Measurements from ENCODE around the gene TMEM236.

TMEM236 gene

DNA sequence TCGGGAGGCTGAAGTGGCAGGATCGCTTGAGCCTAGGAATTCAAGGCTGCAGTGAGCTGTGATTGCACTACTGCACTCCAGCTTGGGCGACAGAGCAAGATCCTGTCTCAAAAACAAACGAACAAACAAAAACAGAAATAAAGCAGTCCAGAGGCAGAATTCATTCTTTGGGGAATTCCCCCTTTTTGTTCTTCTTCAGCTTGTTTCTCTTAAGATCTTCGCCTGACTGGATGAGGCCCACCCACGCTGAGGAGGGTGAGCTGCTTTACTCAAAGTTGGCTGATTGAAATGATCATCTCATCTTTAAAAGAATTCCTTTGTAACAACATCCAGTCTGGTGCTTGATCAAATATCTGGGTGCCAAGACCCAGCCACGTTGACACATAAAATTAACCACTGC is 67.8 kb downstream of the TMEM236 start:
- no peaks in the 10 kb centered on the region for H3K4me1 Mint-ChIP-seq
- ATAC-seq (replicated peaks; ENCODE audit: extremely low read depth, poor library complexity, severe bottlenecking), result no peak
- peaks cover 61% of the 10 kb centered on the region for H3K27me3 Mint-ChIP-seq

DNA sequence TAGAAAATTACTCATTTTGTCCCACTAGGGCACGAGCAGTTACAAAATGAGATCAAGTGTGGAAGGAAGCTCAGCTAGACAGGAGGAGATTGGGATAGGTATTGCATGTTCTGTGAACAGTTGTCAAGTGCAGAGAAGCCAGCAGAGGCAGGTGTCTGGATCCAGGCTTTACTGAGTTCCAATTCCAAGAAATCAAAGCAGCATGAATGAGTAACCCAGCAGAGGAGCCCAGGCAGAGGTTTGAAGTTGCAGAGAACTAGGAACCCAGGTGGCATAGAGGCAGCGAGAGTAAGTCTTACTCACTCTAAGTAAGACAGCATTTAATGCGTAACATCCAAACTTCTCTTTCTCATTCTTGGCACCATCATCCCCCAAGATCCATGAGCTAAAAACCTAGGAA is 68.9 kb downstream of the TMEM236 start:
- Mint-ChIP-seq H3K4me1 (no peaks in the 10 kb centered on the region), H3K36me3 (ENCODE audit: insufficient read depth) (no peaks in the 10 kb centered on the region), H3K9me3 (no peaks in the 10 kb centered on the region), H3K27me3 (peaks cover 58% of the 10 kb centered on the region), H3K27ac (ENCODE audit: low read depth) (no peak overlapping the region), H3K4me3 (no peak overlapping the region)
- no peak for ATAC-seq (replicated peaks; ENCODE audit: extremely low read depth, poor library complexity, severe bottlenecking)
- DNase-seq (ENCODE audit: low spot score in 2 of 2), result no peak

More for the DNA sequence above, 67.8 kb downstream of the TMEM236 start:
- no peaks in the 10 kb centered on the region for H3K36me3 Mint-ChIP-seq (ENCODE audit: insufficient read depth)
- no peak overlapping the region for H3K27ac Mint-ChIP-seq (ENCODE audit: low read depth)
- no peaks in the 10 kb centered on the region for H3K9me3 Mint-ChIP-seq
- no peak overlapping the region for H3K4me3 Mint-ChIP-seq
- no peak for DNase-seq (ENCODE audit: low spot score in 2 of 2)

GRCh38 chr10:17821893-17822292 is 69.9 kb downstream of the TMEM236 start:
- no peaks in the 10 kb centered on the region for H3K36me3 Mint-ChIP-seq (ENCODE audit: insufficient read depth)
- no peak overlapping the region for H3K27ac Mint-ChIP-seq (ENCODE audit: low read depth)
- ATAC-seq (replicated peaks; ENCODE audit: extremely low read depth, poor library complexity, severe bottlenecking) (no peak), DNase-seq (ENCODE audit: low spot score in 2 of 2) (no peak)
- H3K27me3 Mint-ChIP-seq, result peaks cover 66% of the 10 kb centered on the region
- H3K4me3 Mint-ChIP-seq, result no peak overlapping the region
- H3K9me3 Mint-ChIP-seq, result no peaks in the 10 kb centered on the region
- no peaks in the 10 kb centered on the region for H3K4me1 Mint-ChIP-seq

- peaks cover 2% of the 10 kb centered on the region for H3K36me3 Mint-ChIP-seq (ENCODE audit: insufficient read depth)
- peaks cover 53% of the 10 kb centered on the region for H3K27me3 Mint-ChIP-seq
- no peak overlapping the region for H3K4me3 Mint-ChIP-seq
- no peaks in the 10 kb centered on the region for H3K9me3 Mint-ChIP-seq
- H3K4me1 Mint-ChIP-seq, result no peaks in the 10 kb centered on the region
- ATAC-seq (replicated peaks; ENCODE audit: extremely low read depth, poor library complexity, severe bottlenecking), result peak; percentile 32
- no peak overlapping the region for H3K27ac Mint-ChIP-seq (ENCODE audit: low read depth)
- no peak for DNase-seq (ENCODE audit: low spot score in 2 of 2)
These were observed 79.3 kb downstream of the TMEM236 start for GRCh38 chr10:17831341-17831740.

DNA sequence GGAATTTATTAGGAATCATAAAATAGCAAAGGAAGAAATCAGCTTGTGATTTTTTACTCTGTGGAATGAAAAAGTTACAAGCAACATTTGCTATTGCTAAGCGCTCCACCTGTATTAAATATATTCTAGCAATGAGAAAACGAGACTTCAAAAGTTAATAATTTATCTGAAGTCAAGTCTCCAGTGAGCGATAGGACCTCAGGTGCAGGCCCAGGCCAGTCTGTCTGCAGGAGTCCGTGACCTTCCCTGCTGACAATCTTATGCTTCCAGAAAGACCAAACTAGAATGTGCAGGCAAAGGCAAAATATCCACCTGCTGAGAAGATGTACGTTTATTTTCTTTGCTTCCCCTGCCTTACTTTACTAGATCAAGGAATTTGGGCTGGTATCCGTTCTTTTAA is 79.9 kb downstream of the TMEM236 start:
- Mint-ChIP-seq H3K4me1 (no peaks in the 10 kb centered on the region), H3K9me3 (no peaks in the 10 kb centered on the region), H3K27ac (ENCODE audit: low read depth) (no peak overlapping the region), H3K36me3 (ENCODE audit: insufficient read depth) (peaks cover 2% of the 10 kb centered on the region), H3K4me3 (no peak overlapping the region), H3K27me3 (peaks cover 52% of the 10 kb centered on the region)
- ATAC-seq (replicated peaks; ENCODE audit: extremely low read depth, poor library complexity, severe bottlenecking), result no peak
- DNase-seq (ENCODE audit: low spot score in 2 of 2), result no peak

DNA sequence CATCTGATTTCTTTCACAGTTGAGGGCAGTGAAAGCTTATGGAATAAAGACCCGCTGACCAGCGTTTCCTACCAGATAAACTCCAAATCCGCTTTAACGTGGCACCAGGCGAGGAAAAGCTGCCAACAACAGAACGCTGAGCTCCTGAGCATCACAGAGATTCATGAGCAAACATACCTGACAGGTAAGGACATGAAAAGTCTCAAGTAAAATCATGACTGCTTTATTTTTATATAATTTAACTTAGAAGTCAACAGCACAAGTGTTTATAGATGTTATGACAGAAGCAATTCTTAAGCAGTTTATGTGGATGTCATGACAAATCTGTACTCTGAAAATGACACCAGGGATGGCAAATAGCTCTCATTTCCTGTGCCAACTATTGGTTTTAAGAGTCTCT is 81.7 kb downstream of the TMEM236 start:
- no peak overlapping the region for H3K4me3 Mint-ChIP-seq
- no peaks in the 10 kb centered on the region for H3K4me1 Mint-ChIP-seq
- H3K27me3 Mint-ChIP-seq, result peaks cover 48% of the 10 kb centered on the region
- no peaks in the 10 kb centered on the region for H3K9me3 Mint-ChIP-seq
- H3K36me3 Mint-ChIP-seq (ENCODE audit: insufficient read depth), result no peaks in the 10 kb centered on the region
- H3K27ac Mint-ChIP-seq (ENCODE audit: low read depth), result no peak overlapping the region
- no peak for DNase-seq (ENCODE audit: low spot score in 2 of 2)
- no peak for ATAC-seq (replicated peaks; ENCODE audit: extremely low read depth, poor library complexity, severe bottlenecking)

DNA sequence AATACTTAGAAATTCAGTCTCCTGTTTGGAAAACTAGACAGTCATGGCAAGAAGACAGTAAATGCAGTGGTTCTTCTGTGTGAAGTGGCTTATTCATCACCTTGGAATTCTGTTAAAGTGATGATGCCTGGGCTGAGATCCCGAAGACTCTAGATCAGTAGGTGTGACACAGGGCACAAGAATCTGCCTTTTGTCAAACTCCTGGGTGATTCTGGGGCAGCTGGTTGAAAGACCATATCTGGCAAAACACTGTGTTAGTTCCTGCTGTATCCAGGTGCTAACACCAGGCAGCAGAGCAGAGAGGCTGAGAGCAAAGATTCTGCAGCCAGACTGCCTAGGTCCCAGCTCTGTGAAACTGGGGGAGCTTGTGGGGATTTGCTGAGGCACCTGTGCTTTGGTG is 83.7 kb downstream of the TMEM236 start:
- DNase-seq (ENCODE audit: low spot score in 2 of 2), result no peak
- Mint-ChIP-seq H3K27me3 (peaks cover 41% of the 10 kb centered on the region), H3K4me1 (no peaks in the 10 kb centered on the region), H3K9me3 (no peaks in the 10 kb centered on the region), H3K36me3 (ENCODE audit: insufficient read depth) (no peaks in the 10 kb centered on the region), H3K4me3 (no peak overlapping the region), H3K27ac (ENCODE audit: low read depth) (no peak overlapping the region)
- no peak for ATAC-seq (replicated peaks; ENCODE audit: extremely low read depth, poor library complexity, severe bottlenecking)

GRCh38 chr10:17836942-17837341 is 84.9 kb downstream of the TMEM236 start:
- no peak overlapping the region for H3K4me3 Mint-ChIP-seq
- H3K9me3 Mint-ChIP-seq, result no peaks in the 10 kb centered on the region
- H3K4me1 Mint-ChIP-seq, result no peaks in the 10 kb centered on the region
- peaks cover 41% of the 10 kb centered on the region for H3K27me3 Mint-ChIP-seq
- ATAC-seq (replicated peaks; ENCODE audit: extremely low read depth, poor library complexity, severe bottlenecking) (no peak), DNase-seq (ENCODE audit: low spot score in 2 of 2) (no peak)
- H3K36me3 Mint-ChIP-seq (ENCODE audit: insufficient read depth), result no peaks in the 10 kb centered on the region
- no peak overlapping the region for H3K27ac Mint-ChIP-seq (ENCODE audit: low read depth)

DNA sequence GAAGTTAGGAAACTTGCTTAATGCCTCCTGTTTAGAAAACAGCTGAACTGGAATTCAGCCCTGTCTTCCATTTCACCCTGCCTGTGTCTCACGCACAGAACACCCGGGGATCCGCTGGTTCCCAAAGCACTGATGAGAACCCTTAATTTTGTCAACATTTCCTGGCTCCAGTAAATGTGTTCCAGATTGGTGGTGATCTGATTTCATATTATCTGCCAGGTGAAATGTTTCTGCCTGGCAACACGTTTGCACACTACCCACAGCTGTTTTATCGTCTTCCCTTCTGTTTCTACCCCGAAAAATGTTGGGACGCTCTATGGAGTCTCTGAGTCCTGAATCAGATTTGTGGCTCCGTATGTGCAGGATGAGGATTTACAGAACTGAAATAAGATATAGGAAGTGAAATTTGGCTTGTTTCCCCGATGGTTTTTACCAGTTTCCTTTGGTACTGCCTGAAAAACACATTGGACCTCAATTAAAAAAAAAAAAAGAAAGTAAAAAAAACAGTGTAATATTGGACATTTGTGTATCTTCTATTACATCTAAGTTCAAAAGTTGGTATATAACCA is 86.2 kb downstream of the TMEM236 start:
- H3K27ac Mint-ChIP-seq (ENCODE audit: low read depth), result no peak overlapping the region
- ATAC-seq (replicated peaks; ENCODE audit: extremely low read depth, poor library complexity, severe bottlenecking) (no peak), DNase-seq (ENCODE audit: low spot score in 2 of 2) (no peak)
- H3K4me1 Mint-ChIP-seq, result no peaks in the 10 kb centered on the region
- H3K27me3 Mint-ChIP-seq, result peaks cover 41% of the 10 kb centered on the region
- H3K9me3 Mint-ChIP-seq, result no peaks in the 10 kb centered on the region
- H3K4me3 Mint-ChIP-seq, result no peak overlapping the region
- H3K36me3 Mint-ChIP-seq (ENCODE audit: insufficient read depth), result no peaks in the 10 kb centered on the region

GRCh38 chr10:17841050-17841449 is 89.0 kb downstream of the TMEM236 start:
- H3K36me3 Mint-ChIP-seq (ENCODE audit: insufficient read depth), result no peaks in the 10 kb centered on the region
- H3K27me3 Mint-ChIP-seq, result peaks cover 32% of the 10 kb centered on the region
- no peak for ATAC-seq (replicated peaks; ENCODE audit: extremely low read depth, poor library complexity, severe bottlenecking)
- no peak for DNase-seq (ENCODE audit: low spot score in 2 of 2)
- H3K27ac Mint-ChIP-seq (ENCODE audit: low read depth), result no peak overlapping the region
- no peaks in the 10 kb centered on the region for H3K4me1 Mint-ChIP-seq
- H3K9me3 Mint-ChIP-seq, result no peaks in the 10 kb centered on the region
- H3K4me3 Mint-ChIP-seq, result no peak overlapping the region

GRCh38 chr10:17842641-17843040 is 90.6 kb downstream of the TMEM236 start:
- H3K4me3 Mint-ChIP-seq, result no peak overlapping the region
- no peaks in the 10 kb centered on the region for H3K4me1 Mint-ChIP-seq
- H3K27me3 Mint-ChIP-seq, result peaks cover 38% of the 10 kb centered on the region
- no peaks in the 10 kb centered on the region for H3K9me3 Mint-ChIP-seq
- no peaks in the 10 kb centered on the region for H3K36me3 Mint-ChIP-seq (ENCODE audit: insufficient read depth)
- no peak for ATAC-seq (replicated peaks; ENCODE audit: extremely low read depth, poor library complexity, severe bottlenecking)
- H3K27ac Mint-ChIP-seq (ENCODE audit: low read depth), result no peak overlapping the region
- no peak for DNase-seq (ENCODE audit: low spot score in 2 of 2)

DNA sequence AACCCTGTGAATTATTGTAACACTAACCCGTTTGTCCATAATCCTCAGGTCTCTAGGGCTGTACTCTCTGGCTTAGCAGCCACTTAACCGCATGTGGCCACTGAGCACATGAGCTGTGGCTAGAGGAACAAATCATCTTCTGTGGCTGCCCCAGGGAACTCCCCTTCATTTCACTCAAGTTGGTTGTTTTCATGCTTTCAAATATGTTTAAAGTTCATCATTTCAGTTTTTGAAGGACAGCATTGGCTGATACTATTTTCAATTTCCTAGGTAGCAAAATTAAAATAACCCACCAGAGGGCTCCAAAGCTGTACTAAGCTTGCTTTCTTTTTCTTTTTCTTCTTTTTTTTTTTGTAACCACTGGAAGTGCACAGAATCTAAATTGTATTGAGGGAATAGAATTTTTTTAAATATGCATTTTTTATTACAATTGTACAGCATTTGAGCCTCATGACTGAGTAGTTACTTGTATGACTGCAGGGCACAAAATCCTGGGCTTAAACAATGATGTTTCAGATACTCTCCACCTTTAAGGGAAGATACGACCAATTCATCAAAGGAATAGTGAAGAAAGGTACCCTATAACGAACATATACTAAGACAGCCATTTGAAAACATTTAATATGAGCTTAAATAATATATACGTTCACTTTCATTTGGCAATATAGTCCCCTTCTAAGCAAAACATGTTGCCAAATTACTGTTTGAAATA is 95.7 kb downstream of the TMEM236 start:
- H3K36me3 Mint-ChIP-seq (ENCODE audit: insufficient read depth), result no peaks in the 10 kb centered on the region
- ATAC-seq (replicated peaks; ENCODE audit: extremely low read depth, poor library complexity, severe bottlenecking) (no peak), DNase-seq (ENCODE audit: low spot score in 2 of 2) (no peak)
- H3K9me3 Mint-ChIP-seq, result no peaks in the 10 kb centered on the region
- no peaks in the 10 kb centered on the region for H3K4me1 Mint-ChIP-seq
- peaks cover 28% of the 10 kb centered on the region for H3K27me3 Mint-ChIP-seq
- no peak overlapping the region for H3K27ac Mint-ChIP-seq (ENCODE audit: low read depth)
- H3K4me3 Mint-ChIP-seq, result no peak overlapping the region

- DNase-seq (ENCODE audit: low spot score in 2 of 2) (no peak), ATAC-seq (replicated peaks; ENCODE audit: extremely low read depth, poor library complexity, severe bottlenecking) (no peak)
- H3K4me1 Mint-ChIP-seq, result no peaks in the 10 kb centered on the region
- peaks cover 28% of the 10 kb centered on the region for H3K27me3 Mint-ChIP-seq
- no peak overlapping the region for H3K4me3 Mint-ChIP-seq
- H3K36me3 Mint-ChIP-seq (ENCODE audit: insufficient read depth), result no peaks in the 10 kb centered on the region
- no peak overlapping the region for H3K27ac Mint-ChIP-seq (ENCODE audit: low read depth)
- H3K9me3 Mint-ChIP-seq, result no peaks in the 10 kb centered on the region
These were observed 96.6 kb downstream of the TMEM236 start for GRCh38 chr10:17848646-17849045.

Measured in central memory CD8-positive, alpha-beta T cell (primary cell).